NCI-H146 (cell line): ENCODE data around the gene DOCK2.
"Not testable (repeated sequence)": the region's sequence is repeated elsewhere in the genome, so short reads cannot be mapped to it uniquely, and the experiment has no call there.

Experiments
- DNase-seq: peaks from one replicate; lab custom pipeline; 2025; lab: John Stamatoyannopoulos, UW

DOCK2 gene

GRCh38 chr5:169944115-169944514, 307.0 kb downstream of the DOCK2 start:
- DNase-seq, result no peak

DNA sequence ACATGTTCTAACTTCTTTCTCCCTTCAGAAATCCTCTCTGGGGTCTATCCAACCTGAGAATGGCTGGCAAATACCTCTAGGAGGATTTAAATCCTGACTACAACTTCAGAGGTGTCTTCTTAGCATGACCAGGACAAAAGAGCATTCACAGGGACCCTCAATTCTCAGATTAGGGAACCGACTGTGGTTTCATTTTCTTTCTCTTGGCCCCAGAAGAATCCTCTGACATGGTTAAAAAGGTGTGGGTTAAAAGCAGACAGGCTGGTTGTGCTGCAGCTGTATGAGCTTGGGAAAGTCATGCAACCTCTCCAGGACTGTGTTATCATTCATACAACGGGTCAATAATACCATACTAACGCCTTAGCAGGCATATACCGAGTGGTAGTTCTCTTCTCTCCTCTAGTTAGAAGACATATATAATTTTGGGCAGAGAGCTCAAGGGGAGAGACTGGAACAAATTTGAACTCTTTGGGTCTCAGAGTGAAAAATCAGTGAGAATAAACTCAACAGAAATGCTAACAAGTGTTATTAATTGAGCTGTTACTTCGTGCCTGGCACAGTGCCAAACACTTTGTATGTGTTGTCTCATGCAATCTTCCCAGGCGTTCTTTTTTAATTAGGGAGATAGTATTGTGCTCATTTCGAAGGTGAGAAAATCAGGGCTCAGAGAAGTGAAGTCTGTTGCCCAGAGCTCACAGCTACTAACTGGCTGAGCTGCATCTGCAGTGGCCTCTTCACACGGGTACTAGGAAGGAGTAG, 308.0 kb downstream of the DOCK2 start:
- DNase-seq, result no peak

DNA sequence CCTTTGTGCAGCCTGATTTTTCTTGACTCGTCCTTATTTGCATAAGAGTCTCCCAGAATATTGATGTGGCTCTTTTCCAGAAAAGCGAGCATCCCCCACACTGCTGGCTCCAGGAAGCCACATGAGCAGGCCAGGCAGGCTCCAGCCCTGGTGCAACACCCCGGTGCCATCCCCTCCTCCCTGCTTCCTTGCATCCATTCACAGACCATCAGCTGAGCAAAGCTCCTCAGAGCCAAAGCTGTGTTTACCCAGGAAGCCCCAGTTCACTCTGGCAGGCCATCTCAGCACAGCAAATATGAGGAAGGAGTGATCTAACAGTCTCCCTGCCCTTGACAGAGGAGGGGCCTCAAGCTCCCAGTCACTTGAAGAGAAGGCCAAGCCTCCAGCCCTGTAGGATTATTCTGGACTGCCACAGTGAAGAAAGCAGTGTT, 308.8 kb downstream of the DOCK2 start:
- no peak for DNase-seq

- no peak for DNase-seq
Measured at GRCh38 chr5:169946743-169947295, 309.7 kb downstream of the DOCK2 start.

DNA sequence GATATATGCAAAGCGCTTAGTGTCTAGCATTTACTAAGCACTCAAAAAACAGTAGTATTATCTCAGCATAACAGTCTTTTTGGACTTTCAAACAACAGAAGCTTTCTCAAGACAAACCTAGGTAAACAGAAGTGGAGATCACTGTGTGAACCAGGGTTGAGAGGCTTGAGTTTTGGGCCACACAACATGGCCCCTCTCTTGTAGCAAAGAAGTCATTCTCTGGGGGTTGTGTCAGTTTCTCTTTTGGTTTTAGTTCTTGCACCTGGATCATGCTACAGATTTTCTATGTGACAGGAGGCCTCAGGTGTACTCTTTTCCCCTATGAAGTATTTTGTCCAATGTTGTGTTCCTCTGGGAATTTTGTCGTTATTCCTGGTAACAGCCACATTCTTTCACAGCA, 313.3 kb downstream of the DOCK2 start:
- DNase-seq, result no peak

DNA sequence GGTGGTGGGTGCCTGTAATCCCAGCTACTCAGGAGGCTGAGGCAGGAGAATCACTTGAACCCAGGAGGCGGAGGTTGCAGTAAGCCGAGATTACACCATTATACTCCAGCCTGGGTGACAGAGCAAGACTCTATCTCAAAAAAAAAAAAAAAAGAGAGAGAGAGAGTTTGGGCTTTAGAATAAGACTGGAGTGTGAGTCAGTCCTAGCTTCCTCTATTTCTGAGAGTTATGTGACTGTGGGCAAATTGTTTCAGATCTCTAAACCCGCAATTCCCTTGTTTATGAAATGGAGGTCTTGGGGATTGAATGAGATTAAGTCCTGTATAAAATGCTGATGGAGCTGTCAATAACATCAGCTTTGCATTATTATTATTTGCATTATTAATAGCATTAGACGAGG, 316.1 kb downstream of the DOCK2 start:
- DNase-seq, result not testable (repeated sequence)

DNA sequence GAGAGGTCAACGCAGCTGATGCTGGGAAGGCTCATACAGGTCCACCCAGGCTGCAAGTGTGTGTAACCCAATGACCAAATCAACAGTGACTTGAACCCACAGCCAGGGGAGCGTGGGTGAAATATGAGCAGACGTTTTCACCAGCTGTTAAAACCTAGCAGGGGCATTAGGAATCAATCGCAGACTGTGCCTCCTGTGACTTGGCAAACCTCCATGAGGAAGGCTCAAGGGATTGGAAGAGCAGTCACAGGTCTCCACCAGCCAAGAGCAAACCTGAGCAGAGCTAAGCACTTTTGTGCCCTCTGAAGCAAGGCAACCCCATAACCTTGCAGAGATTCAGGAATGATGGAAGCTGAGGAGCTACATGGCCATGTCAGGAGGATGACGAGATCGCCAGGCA, 317.7 kb downstream of the DOCK2 start:
- no peak for DNase-seq

DNA sequence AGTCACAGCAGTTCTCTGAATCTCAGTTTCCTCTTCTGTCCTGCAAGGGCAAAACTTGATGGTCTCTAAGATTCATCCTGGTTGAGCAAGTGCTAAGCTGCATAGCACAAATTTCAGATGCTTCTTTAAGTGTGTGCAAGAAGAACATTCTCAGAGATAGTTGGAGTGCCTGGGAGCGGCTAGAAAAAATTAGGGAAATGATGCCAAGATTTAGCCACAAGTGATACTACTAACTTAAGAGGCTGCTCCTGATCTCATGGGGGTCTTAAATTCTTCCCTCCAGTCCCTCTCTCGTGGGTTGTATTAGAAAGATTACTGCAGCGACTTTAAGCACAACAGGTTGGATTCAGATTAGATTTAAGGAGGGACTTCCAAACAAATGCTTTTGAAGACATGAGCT, 319.1 kb downstream of the DOCK2 start:
- no peak for DNase-seq

GRCh38 chr5:169956756-169957155, 319.7 kb downstream of the DOCK2 start:
- no peak for DNase-seq

DNA sequence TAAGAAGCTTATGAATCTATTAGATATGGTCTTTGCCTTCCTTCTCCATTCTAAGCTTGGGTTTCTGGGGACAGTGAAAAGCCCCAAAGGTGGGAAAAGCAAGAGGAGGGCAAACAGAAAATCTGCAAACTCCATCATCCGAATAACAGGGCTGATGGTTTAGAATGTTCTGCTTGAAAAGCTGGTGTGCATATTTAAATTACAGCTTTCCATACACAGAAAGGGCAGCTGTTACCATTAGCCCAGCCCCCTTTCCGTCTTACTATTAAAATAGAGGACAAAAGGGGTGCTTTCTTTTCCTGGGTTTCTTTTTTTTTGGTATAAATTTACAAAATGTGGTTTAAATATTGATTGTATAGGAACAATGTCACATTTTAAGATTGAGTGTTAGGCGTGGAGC, 321.2 kb downstream of the DOCK2 start:
- DNase-seq, result no peak

DNA sequence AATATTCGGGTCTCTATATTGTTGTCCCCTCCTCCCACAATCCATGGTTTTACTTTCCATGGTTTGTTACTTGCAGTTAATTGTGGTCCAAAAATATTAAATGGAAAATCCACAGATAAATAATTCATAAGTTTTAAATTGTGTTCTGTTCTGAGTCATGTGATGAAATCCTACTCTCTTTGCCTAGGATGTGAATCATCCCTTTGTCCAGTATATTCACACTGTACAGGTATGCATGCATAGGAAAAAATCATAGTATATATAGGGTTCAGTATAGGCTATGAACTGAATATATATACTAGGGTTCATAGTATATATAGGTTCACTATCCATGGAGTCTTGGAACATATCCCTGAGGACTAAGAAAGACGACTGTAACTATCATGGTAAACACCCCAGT, 323.6 kb downstream of the DOCK2 start:
- DNase-seq, result no peak

DNA sequence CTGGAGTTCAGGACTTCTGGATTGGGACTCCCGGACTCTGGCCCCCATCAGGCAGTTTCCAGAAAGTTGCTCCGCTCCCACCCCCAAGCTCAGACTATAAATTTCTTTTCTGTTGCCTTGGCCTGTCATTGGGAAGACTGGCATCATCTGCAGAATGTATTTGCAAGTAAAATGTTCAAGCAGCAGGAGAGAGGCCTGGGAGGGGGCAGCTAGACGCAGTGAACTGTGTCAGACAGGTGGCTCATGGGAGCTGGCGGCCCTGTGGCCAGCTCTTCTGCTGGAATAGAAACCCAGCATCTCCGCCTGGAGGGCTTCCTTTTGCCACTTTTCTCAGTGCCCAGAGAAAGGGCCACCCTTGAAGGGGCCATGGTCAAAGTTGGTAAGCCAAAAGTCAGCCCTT, 327.2 kb downstream of the DOCK2 start:
- no peak for DNase-seq

DNA sequence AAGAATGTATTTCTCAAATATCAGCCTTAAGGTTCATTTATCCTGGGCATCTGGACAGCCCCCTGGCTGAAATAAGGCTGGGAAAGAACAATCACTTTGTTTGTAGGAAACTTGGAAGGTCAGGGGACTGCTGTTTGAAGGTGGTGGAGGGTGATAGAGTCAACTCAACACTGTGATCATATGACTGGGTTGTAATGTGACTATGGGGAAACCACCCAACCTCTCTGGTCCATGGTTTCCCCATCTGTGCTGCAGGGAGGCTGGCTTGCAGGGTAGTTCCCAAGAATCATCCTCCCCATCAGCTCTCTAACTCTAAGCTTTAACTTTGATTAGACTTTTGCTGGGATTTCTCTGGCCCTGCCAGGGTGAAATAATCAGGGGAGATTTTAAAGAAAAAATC, 333.3 kb downstream of the DOCK2 start:
- DNase-seq, result no peak

GRCh38 chr5:169970911-169971765, 334.1 kb downstream of the DOCK2 start:
- no peak for DNase-seq

DNA sequence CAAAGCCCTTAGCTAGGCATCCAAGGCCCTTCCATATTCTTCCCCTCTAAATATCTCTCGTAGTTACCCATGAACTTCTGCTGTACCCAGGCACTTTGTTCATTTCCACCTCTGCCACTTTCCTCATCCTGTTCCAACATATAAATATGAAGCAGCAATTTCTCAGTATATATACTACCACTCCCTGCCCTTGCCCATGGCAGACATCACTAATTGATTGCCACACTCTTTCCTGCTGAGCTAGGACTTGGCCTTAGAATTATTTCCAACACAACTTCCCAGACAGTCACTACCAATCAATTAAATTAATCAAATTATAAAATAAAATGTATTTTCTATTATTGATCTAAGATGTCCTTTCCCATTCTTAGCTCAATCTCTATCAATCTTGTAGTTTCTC, 334.7 kb downstream of the DOCK2 start:
- no peak for DNase-seq

GRCh38 chr5:169973056-169973455, 336.0 kb downstream of the DOCK2 start:
- DNase-seq, result no peak

- DNase-seq, result no peak
Measured at GRCh38 chr5:169974121-169974770, 337.2 kb downstream of the DOCK2 start.

DNA sequence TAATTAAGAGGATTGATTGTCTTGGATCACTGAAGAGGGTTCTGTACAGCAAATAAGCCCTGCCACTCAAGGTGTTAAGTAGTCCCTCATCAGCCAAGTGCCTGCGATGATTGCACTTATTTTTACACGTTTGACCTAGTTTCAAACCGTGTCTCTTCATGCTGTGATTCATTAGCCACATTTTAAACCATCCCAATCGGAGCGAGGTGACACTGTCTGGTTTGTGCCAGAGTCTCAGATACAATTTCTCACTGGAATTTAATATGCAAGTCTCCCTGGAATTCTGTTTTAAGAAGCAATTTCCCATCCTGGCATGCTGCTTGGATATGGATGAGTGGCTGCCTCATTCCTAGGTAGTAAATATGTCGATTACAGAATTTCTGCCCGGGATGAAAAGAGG, 341.6 kb downstream of the DOCK2 start:
- DNase-seq, result no peak

GRCh38 chr5:169979871-169980270, 342.8 kb downstream of the DOCK2 start:
- DNase-seq, result no peak

DNA sequence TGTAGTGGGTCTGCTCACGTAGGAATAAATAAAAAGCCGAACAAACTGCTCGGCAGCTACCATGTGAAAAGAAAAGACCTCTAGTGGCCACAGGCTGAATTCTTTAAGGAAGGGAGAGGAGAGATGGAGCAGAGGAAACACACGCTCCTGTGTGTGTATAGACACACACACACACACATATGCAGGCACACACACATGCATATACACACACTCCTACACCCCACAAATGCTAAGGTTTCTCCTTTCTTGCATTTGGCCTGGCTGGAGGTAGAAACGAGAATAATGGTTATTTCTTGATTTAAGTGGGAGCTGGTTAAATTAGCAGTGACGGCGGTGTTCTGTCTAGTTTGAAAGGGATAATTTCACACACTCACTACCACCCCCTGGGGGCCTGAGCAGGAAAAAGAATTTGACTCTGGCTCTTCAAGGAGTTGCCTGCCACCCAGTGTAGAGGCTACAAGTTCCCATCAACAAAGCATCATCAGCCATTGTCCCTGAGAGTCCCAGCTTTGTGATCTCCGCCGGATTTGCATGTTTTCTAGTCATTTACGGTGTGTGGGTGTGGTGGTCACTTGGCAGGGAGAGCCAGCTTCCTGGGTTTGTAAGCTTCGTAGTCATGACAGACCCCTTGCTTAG, 343.5 kb downstream of the DOCK2 start, which contains the start of gene INSYN2B:
INSYN2B (minus strand) TSS at position 78 of the 636 bp plus-strand sequence. CDS start 96,597 bp downstream, outside the sequence.
- no peak for DNase-seq

GRCh38 chr5:169988206-169988605, 351.1 kb downstream of the DOCK2 start:
- DNase-seq, result no peak

GRCh38 chr5:169988947-169989346, 351.9 kb downstream of the DOCK2 start:
- DNase-seq, result no peak
